GM12878 (cell line): Measurements from ENCODE around the gene TBX15. TPM values are rescaled to one million over a fixed set of nuclear protein-coding genes. Genes with fewer than 3 reads are reported as not detected.

Experiments used
- ATAC-seq: fragments of 200-7000 bp; cut with Tn5 transposase; 3 replicates; pipeline ENCODE4 v1.9.1; 2020; ENCODE audit warnings: mild to moderate bottlenecking, moderate library complexity
- BruUV-seq: library from RNA; stranded (reverse); fragments of 400-500 nt; replicated peaks from 2 replicates; lab custom pipeline; 2021; lab: Mats Ljungman, UMichigan
- CTCF ChIA-PET: fragments of 300-600 bp; sonication (Branson Sonifier 250); formaldehyde crosslinking; extraction: SDS; loops from one replicate; lab custom pipeline; 2021; ENCODE audit warnings: inconsistent platforms; lab: Yijun Ruan, JAX
- POLR2A ChIA-PET: fragments of 350-600 bp; formaldehyde crosslinking; extraction: SDS; loops from one replicate; lab custom pipeline; 2021; ENCODE audit warnings: inconsistent platforms; lab: Charles Lee
- RAD21 ChIA-PET: fragments of 300-600 bp; sonication (Branson Sonifier 250); formaldehyde crosslinking; loops from one replicate; lab custom pipeline; 2023; ENCODE audit warnings: antibody characterized with exemption; ENCODE audit not compliant: unreplicated experiment; lab: Charles Lee
- SMC1A ChIA-PET: fragments of 300-600 bp; sonication (Branson Sonifier 250); formaldehyde crosslinking; loops from one replicate; lab custom pipeline; 2023; ENCODE audit not compliant: unreplicated experiment, uncharacterized antibody; lab: Charles Lee
- DNase-seq: peaks from one replicate; pipeline ENCODE4 v3.0.0-alpha.2; 2011; ENCODE audit warnings: low read depth, low spot score
- FAIRE-seq: peaks from 3 replicates; lab custom pipeline; 2011; peaks lifted over from hg19 to GRCh38; lab: Jason Lieb, UNC
- H2AFZ ChIP-seq: 2 replicates; pipeline ENCODE4 v1.6.0; 2011; ENCODE audit warnings: low read depth, low read length, control low read depth; ENCODE audit not compliant: control insufficient read depth
- H3K27ac ChIP-seq: 2 replicates; pipeline ENCODE4 v1.5.1; 2011; ENCODE audit warnings: control low read depth; ENCODE audit not compliant: control insufficient read depth, insufficient read depth
- H3K27me3 ChIP-seq, 2 experiments: replicated peaks in 1 of 2; 2 replicates each; pipeline versions ENCODE4 v1.6.0 to v1.6.1; 2011; ENCODE audit warnings: low read length in 1 of 2; ENCODE audit not compliant: control insufficient read depth in 2 of 2, insufficient read depth in 2 of 2
- H3K36me3 ChIP-seq, 2 experiments: 2 replicates each; pipeline ENCODE4 v1.5.1; 2011; ENCODE audit warnings: low read length in 1 of 2; ENCODE audit not compliant: control insufficient read depth in 2 of 2, insufficient read depth in 2 of 2
- H3K4me1 ChIP-seq: 2 replicates; pipeline ENCODE4 v1.6.1; 2011; ENCODE audit warnings: mild to moderate bottlenecking, low read length, moderate library complexity, mixed read lengths; ENCODE audit not compliant: control insufficient read depth, insufficient read depth
- H3K4me2 ChIP-seq: 2 replicates; pipeline ENCODE4 v1.6.0; 2011; ENCODE audit warnings: control low read depth; ENCODE audit not compliant: control insufficient read depth, insufficient read depth
- H3K4me3 ChIP-seq: fragments of 200-600 bp; sonication (generic); 2 replicates; pipeline ENCODE4 v1.5.1; 2016
- H3K79me2 ChIP-seq: 2 replicates; pipeline ENCODE4 v1.6.0; 2011; ENCODE audit warnings: low read length; ENCODE audit not compliant: control insufficient read depth, insufficient read depth
- H3K9ac ChIP-seq: 2 replicates; pipeline ENCODE4 v1.8.0; 2011; ENCODE audit warnings: low read length, control low read depth, mixed read lengths; ENCODE audit not compliant: control insufficient read depth, insufficient read depth
- H3K9me3 ChIP-seq: replicated peaks from 3 replicates; pipeline ENCODE4 v1.5.1; 2011; ENCODE audit warnings: mild to moderate bottlenecking, low read length; ENCODE audit not compliant: control insufficient read depth, insufficient read depth
- H4K20me1 ChIP-seq: 2 replicates; pipeline ENCODE4 v1.6.0; 2011; ENCODE audit not compliant: control insufficient read depth, insufficient read depth
- BHLHE40 ChIP-seq, 2 experiments: fragments of 450-650 bp in 1 of 2; IDR thresholded peaks; 2 replicates each; pipeline ENCODE4 v1.6.1; 2011 to 2017; ENCODE audit warnings: low read depth in 2 of 2, borderline replicate concordance in 1 of 2, improper control_type of control experiment in 1 of 2, low read length in 1 of 2, mild to moderate bottlenecking in 1 of 2
- CBX3 ChIP-seq: fragments of 200-600 bp; sonication (generic); IDR thresholded peaks from 2 replicates; pipeline ENCODE4 v1.6.1; 2016; ENCODE audit warnings: low read depth, borderline replicate concordance
- E4F1 ChIP-seq: fragments of 450-650 bp; IDR thresholded peaks from 2 replicates; pipeline ENCODE4 v1.6.1; 2018; ENCODE audit warnings: borderline replicate concordance, mild to moderate bottlenecking; ENCODE audit not compliant: partially characterized antibody
- JUND ChIP-seq: IDR thresholded peaks from 2 replicates; pipeline ENCODE4 v1.6.1; 2012; ENCODE audit warnings: low read depth, mild to moderate bottlenecking, low read length, improper control_type of control experiment, moderate library complexity
- RELB ChIP-seq: fragments of 450-650 bp; IDR thresholded peaks from 2 replicates; pipeline ENCODE4 v1.6.1; 2017; ENCODE audit warnings: low read depth, mild to moderate bottlenecking, moderate library complexity
- ZBTB33 ChIP-seq: fragments of 450-650 bp; IDR thresholded peaks from 2 replicates; pipeline ENCODE4 v1.6.1; 2017; ENCODE audit warnings: mild to moderate bottlenecking
- WGBS: methylation state at CpG from one replicate; pipeline ENCODE4 v1.1.6; 2016; ENCODE audit warnings: low lambda C conversion rate; ENCODE audit not compliant: insufficient replicate concordance, insufficient coverage; ENCODE audit errors: missing lambda C conversion rate; 5-methylcytosine and 5-hydroxymethylcytosine counted together
- in situ Hi-C: fragments of 300-500 bp; cut with MboI; formaldehyde crosslinking; loops from 9 replicates; pipeline ENCODE4 v1.14.3; 2018; ENCODE audit warnings: mixed read lengths
- intact Hi-C: fragments of 100-400 bp; cut with micrococcal nuclease; formaldehyde crosslinking; loops from one replicate; pipeline ENCODE4 v1.14.2; 2022; ENCODE audit not compliant: unreplicated experiment
- polyA plus RNA-seq, 11 experiments: library from polyadenylated mRNA; depleted of rRNA in 4 of 11; unstranded in 6 of 11; stranded (reverse) in 5 of 11; fragments of >200 nt; fragmentation: Nextera tagmentation in 4 of 11; fragmentation: Illumina TruSeq in 1 of 11; extraction: Ambion mirVana in 4 of 11; extraction: Trizol in 1 of 11; gene quantifications; 1 replicate in 1 of 11; 2 replicates in 10 of 11; pipeline versions ENCODE4 v1.2.1 to v1.2.3, GENCODE V29; 2011 to 2016; ENCODE audit warnings: inconsistent platforms in 2 of 11, missing spikeins in 2 of 11, low read depth in 1 of 11
- total RNA-seq, 4 experiments: library from RNA; depleted of rRNA in 3 of 4; stranded (reverse); fragments of >200 nt in 3 of 4; fragmentation: Illumina TruSeq in 1 of 4; extraction: Trizol in 1 of 4; gene quantifications; 2 replicates each; pipeline versions ENCODE4 v1.2.1 to v1.2.3, GENCODE V29; 2013 to 2021

The TBX15 gene
- total and polyA plus RNA-seq, 10 of the 15 experiments (the other 5 are each of a cell fraction or from before 2014, with no cell fraction given), result 0.64 to 9.4 (median 0.99) TPM

GRCh38 chr1:119027759-119028158, 39.6 kb upstream of the TBX15 start (continued):
- no peak for TF ChIP-seq RELB
- no peak for TF ChIP-seq E4F1

GRCh38 chr1:119026956-119027355, 38.8 kb upstream of the TBX15 start:
- no peak overlapping the region for H3K4me2 ChIP-seq
- H3K4me3 ChIP-seq, result no peak overlapping the region
- ChIA-PET SMC1A (no interaction called here), CTCF (no interaction called here), POLR2A (no interaction called here), RAD21 (no interaction called here)
- no peak for FAIRE-seq
- no peak for ATAC-seq
- H3K9me3 ChIP-seq, result no peaks in the 10 kb centered on the region
- intact Hi-C loops, result no loop called here
- DNase-seq, result no peak
- H3K9ac ChIP-seq, result no peak overlapping the region
- in situ Hi-C loops, result no loop called here
- no peak overlapping the region for H2AFZ ChIP-seq
- no peak for TF ChIP-seq CBX3
- no peak for TF ChIP-seq ZBTB33
- no peak for TF ChIP-seq BHLHE40 (IDR thresholded peaks at IDR 0.05; ENCODE audit: borderline replicate concordance in 1 of 2, low read depth in 2 of 2, low read length in 1 of 2)
- no peak for TF ChIP-seq JUND
- no peaks in the 10 kb centered on the region for H3K27me3 ChIP-seq
- H3K79me2 ChIP-seq, result no peaks in the 10 kb centered on the region
- no peak overlapping the region for H3K27ac ChIP-seq
- no peaks in the 10 kb centered on the region for H4K20me1 ChIP-seq
- no TSS peak for BruUV-seq
- H3K4me1 ChIP-seq, result no peaks in the 10 kb centered on the region
- 87% methylated on average over 5 of the region's 5 CpGs for WGBS
- H3K36me3 ChIP-seq, result no peaks in the 10 kb centered on the region
